GM13976 (cell line): ENCODE measurements around the gene DENND10.
"Not testable (repeated sequence)": the region's sequence is repeated elsewhere in the genome, so short reads cannot be mapped to it uniquely, and the experiment has no call there.

Experiments used
- DNase-seq: peaks from one replicate; pipeline ENCODE4 v3.0.0; 2012; ENCODE audit warnings: low spot score
- in situ Hi-C: fragments of 300-500 bp; cut with MboI; formaldehyde crosslinking; loops from one replicate; pipeline ENCODE4 v1.12.0; 2022; ENCODE audit warnings: low sequenced_read_pairs, mixed read lengths, inconsistent platforms; ENCODE audit not compliant: unreplicated experiment
- TF ChIP-seq, protein P1 (sequence below): IDR thresholded peaks from 2 replicates; pipeline ENCODE4 v1.5.1; 2012; ENCODE audit warnings: borderline replicate concordance, mild to moderate bottlenecking; ENCODE audit not compliant: insufficient read depth; ENCODE audit errors: extremely low read depth, missing control alignments, control extremely low read depth

The DENND10 gene

DNA sequence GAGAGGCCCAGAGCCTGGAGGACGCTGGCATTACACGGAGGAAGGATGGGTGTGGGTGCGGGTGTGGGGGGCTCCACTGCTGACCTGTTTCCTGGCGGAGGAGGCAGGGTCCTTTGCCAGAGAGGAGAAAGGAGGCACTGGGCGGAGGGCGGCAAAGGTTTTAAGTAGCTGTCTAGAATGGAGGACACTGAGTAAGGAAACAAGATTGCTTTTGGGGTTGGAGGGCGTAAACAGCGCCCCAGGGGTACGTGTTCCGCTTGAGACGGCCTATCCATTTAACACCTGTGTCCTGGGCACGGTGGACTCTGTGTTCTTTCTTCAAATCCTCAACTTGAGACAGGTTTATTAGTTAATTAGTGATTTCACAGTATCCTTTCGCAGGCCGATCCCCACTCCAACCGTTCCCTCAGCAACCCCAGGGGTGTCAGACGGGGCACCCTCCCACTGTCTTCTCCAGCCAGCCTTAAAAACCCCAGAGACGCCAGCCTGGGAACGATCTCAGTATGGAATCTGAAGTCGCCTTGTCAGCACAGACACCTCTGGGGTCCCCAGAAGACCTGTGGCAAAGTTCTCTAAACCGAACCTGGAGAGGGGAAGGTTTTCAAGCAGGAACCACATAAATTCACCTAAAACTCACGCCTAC lies 36.8 kb downstream of the DENND10 start:
- TF ChIP-seq, protein P1, sequence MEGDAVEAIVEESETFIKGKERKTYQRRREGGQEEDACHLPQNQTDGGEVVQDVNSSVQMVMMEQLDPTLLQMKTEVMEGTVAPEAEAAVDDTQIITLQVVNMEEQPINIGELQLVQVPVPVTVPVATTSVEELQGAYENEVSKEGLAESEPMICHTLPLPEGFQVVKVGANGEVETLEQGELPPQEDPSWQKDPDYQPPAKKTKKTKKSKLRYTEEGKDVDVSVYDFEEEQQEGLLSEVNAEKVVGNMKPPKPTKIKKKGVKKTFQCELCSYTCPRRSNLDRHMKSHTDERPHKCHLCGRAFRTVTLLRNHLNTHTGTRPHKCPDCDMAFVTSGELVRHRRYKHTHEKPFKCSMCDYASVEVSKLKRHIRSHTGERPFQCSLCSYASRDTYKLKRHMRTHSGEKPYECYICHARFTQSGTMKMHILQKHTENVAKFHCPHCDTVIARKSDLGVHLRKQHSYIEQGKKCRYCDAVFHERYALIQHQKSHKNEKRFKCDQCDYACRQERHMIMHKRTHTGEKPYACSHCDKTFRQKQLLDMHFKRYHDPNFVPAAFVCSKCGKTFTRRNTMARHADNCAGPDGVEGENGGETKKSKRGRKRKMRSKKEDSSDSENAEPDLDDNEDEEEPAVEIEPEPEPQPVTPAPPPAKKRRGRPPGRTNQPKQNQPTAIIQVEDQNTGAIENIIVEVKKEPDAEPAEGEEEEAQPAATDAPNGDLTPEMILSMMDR, result no peak

DNA sequence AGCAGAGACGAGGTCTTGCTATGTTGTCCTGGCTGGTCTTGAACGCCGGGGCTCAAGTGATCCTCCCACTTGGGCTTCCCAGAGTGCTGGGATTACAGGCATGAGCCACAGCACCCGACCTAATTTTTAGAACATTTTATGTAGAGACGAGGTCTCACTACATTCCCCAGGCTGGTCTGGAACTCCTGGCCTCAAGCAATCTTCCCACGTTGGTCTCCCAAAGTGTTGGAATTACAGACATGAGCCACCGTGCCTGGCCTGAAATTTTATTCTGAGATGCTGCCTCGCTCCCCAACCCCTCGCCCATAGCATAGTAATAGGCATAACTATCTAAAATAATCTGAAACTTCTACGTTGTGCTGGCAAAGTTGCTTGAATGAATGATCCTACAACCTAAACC lies 39.7 kb downstream of the DENND10 start:
- no peak for DNase-seq
- in situ Hi-C loops, result no loop called here
- TF ChIP-seq, protein P1, result no peak

More for the DNA sequence above, 36.8 kb downstream of the DENND10 start:
- no peak for DNase-seq
- in situ Hi-C loops, result no loop called here

DNA sequence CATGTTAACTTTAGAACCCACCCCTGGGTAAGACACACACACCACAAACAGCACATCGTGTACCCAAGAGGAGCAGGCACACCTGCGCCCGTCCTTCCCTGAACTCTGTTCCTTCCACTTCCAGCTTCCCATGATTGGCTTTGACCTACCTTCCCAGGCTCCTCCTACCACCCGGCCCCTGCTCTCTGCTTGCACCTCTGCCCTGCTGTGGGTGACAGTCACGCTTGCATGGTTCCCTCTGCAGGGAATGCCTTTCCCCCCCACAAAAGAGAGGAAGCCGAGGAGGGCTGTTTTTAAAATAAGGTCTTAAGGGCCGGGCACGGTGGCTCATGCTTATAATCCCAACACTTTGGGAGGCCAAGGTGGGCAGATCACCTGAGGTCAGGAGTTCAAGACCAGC lies 45.2 kb downstream of the DENND10 start:
- no peak for DNase-seq
- in situ Hi-C loops, result no loop called here
- TF ChIP-seq, protein P1, result no peak

GRCh38 chr10:119149729-119150128 lies 45.8 kb downstream of the DENND10 start:
- TF ChIP-seq, protein P1, result no peak
- in situ Hi-C loops, result no loop called here
- no peak for DNase-seq

GRCh38 chr10:119151601-119152000 lies 47.7 kb downstream of the DENND10 start:
- DNase-seq, in situ Hi-C loops: not testable (repeated sequence)

- in situ Hi-C loops, result no loop called here
- DNase-seq, result no peak
- TF ChIP-seq, protein P1, result no peak
These were observed 49.1 kb downstream of the DENND10 start for GRCh38 chr10:119153041-119153440.

- no peak for DNase-seq
- TF ChIP-seq, protein P1, result no peak
- in situ Hi-C loops, result no loop called here
These were observed 49.7 kb downstream of the DENND10 start for GRCh38 chr10:119153661-119154060.
